ENCODE results near the gene POLA1. TPM values are rescaled to one million over a fixed set of nuclear protein-coding genes. Genes with fewer than 3 reads are reported as not detected.
"Not testable (repeated sequence)": the region's sequence is repeated elsewhere in the genome, so short reads cannot be mapped to it uniquely, and the experiment has no call there.

The POLA1 gene
- total and polyA plus RNA-seq, 2 experiments from 2014 or later, result 4.9 to 19.0 TPM

DNA sequence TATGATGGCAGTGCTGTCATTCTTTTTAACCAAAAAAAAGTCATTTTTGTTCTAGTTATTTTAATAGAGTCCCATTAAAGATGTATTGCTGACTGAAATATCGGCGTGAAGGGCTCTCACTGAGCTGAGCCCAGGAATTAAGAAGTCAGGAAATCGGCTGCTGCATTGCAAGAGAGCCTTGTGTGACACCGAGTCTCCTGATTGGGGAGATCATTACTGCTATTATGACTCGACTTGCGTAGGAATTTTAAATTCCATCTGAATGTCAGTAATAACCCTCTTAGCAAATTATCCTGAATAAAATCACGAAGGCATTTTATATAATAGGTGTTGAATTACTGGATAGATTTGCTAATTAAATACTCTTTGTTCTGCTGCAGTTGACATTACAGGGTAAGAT is 111.5 kb downstream of the POLA1 start:
- Histone ChIP-seq H3K4me3 (no peak overlapping the region), H3K4me2 (no peak overlapping the region), H2AFZ (no peak overlapping the region), H3K36me3 (replicated peaks; ENCODE audit: insufficient read depth, low read depth) (no peaks in the 10 kb centered on the region), H3K27me3 (no peaks in the 10 kb centered on the region), H3K4me1 (ENCODE audit: insufficient read depth) (no peaks in the 10 kb centered on the region), H3K9me2 (replicated peaks; ENCODE audit: insufficient read depth) (no peaks in the 10 kb centered on the region), H3K9me3 (ENCODE audit: low read depth) (no peaks in the 10 kb centered on the region), H3K79me2 (no peaks in the 10 kb centered on the region), H4K20me1 (ENCODE audit: insufficient read depth, poor library complexity, severe bottlenecking) (no peaks in the 10 kb centered on the region), H3K27ac (no peak overlapping the region)
- WGBS (ENCODE audit: low lambda C conversion rate, missing lambda C conversion rate), result 94% methylated on average over 7 of the region's 7 CpGs
- no peak for DNase-seq (ENCODE audit: low spot score)
- TF ChIP-seq, protein P1, sequence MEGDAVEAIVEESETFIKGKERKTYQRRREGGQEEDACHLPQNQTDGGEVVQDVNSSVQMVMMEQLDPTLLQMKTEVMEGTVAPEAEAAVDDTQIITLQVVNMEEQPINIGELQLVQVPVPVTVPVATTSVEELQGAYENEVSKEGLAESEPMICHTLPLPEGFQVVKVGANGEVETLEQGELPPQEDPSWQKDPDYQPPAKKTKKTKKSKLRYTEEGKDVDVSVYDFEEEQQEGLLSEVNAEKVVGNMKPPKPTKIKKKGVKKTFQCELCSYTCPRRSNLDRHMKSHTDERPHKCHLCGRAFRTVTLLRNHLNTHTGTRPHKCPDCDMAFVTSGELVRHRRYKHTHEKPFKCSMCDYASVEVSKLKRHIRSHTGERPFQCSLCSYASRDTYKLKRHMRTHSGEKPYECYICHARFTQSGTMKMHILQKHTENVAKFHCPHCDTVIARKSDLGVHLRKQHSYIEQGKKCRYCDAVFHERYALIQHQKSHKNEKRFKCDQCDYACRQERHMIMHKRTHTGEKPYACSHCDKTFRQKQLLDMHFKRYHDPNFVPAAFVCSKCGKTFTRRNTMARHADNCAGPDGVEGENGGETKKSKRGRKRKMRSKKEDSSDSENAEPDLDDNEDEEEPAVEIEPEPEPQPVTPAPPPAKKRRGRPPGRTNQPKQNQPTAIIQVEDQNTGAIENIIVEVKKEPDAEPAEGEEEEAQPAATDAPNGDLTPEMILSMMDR (IDR thresholded peaks at IDR 0.05; ENCODE audit: poor library complexity), result no peak
- TF ChIP-seq EZH2phosphoT487 (IDR thresholded peaks at IDR 0.05; ENCODE audit: low read depth, severe bottlenecking, unreplicated experiment) (no peak), EZH2 (IDR thresholded peaks at IDR 0.05; ENCODE audit: borderline replicate concordance) (no peak)

- 94% methylated on average over 2 of the region's 2 CpGs for WGBS (ENCODE audit: low lambda C conversion rate, missing lambda C conversion rate)
- not testable (repeated sequence) for H3K27ac ChIP-seq; H3K4me2 ChIP-seq; H3K4me1 ChIP-seq (ENCODE audit: insufficient read depth); H3K27me3 ChIP-seq; H2AFZ ChIP-seq; H3K79me2 ChIP-seq; H3K36me3 ChIP-seq (replicated peaks; ENCODE audit: insufficient read depth, low read depth); H4K20me1 ChIP-seq (ENCODE audit: insufficient read depth, poor library complexity, severe bottlenecking); H3K9me3 ChIP-seq (ENCODE audit: low read depth); DNase-seq (ENCODE audit: low spot score); H3K9me2 ChIP-seq (replicated peaks; ENCODE audit: insufficient read depth); H3K4me3 ChIP-seq
Measured at GRCh38 chrX:24819807-24820206, 126.1 kb downstream of the POLA1 start.

DNA sequence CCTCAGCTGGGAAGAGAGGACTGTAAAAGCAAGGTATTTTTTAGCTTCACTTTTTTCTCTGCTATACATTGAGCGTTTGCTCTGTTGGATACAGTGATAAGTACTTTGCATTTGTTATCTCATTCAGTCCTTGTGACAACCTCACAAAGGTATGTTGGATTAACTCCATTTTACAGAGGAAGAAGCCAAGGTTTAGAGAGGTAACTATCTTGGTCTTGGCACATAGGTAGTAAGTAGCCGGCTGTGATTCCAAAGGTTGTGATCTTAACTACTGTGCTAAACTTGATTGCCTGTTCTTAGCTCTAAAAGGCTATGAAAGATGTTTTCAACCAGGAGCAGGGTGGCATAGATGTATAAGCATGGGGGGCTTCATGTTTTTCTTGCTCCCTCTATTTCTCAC is 134.4 kb downstream of the POLA1 start:
- no peaks in the 10 kb centered on the region for H3K9me2 ChIP-seq (replicated peaks; ENCODE audit: insufficient read depth)
- peaks cover 8% of the 10 kb centered on the region for H3K36me3 ChIP-seq (replicated peaks; ENCODE audit: insufficient read depth, low read depth)
- 76% methylated on average over 2 of the region's 2 CpGs for WGBS (ENCODE audit: low lambda C conversion rate, missing lambda C conversion rate)
- H3K27me3 ChIP-seq, result no peaks in the 10 kb centered on the region
- H2AFZ ChIP-seq, result no peak overlapping the region
- TF ChIP-seq EZH2 (IDR thresholded peaks at IDR 0.05; ENCODE audit: borderline replicate concordance), result no peak
- no peak for TF ChIP-seq EZH2phosphoT487 (IDR thresholded peaks at IDR 0.05; ENCODE audit: low read depth, severe bottlenecking, unreplicated experiment)
- TF ChIP-seq, protein P1 (IDR thresholded peaks at IDR 0.05; ENCODE audit: poor library complexity), result no peak
- H4K20me1 ChIP-seq (ENCODE audit: insufficient read depth, poor library complexity, severe bottlenecking), result no peaks in the 10 kb centered on the region
- H3K4me2 ChIP-seq, result peak overlapping the region; percentile 48
- no peaks in the 10 kb centered on the region for H3K79me2 ChIP-seq
- peak; percentile 8 for DNase-seq (ENCODE audit: low spot score)
- no peak overlapping the region for H3K4me3 ChIP-seq
- no peak overlapping the region for H3K27ac ChIP-seq
- no peaks in the 10 kb centered on the region for H3K9me3 ChIP-seq (ENCODE audit: low read depth)
- peaks cover 2% of the 10 kb centered on the region for H3K4me1 ChIP-seq (ENCODE audit: insufficient read depth)

- no peak for DNase-seq (ENCODE audit: low spot score)
- H3K4me3 ChIP-seq, result no peak overlapping the region
- TF ChIP-seq EZH2 (IDR thresholded peaks at IDR 0.05; ENCODE audit: borderline replicate concordance) (no peak), EZH2phosphoT487 (IDR thresholded peaks at IDR 0.05; ENCODE audit: low read depth, severe bottlenecking, unreplicated experiment) (no peak)
- TF ChIP-seq, protein P1 (IDR thresholded peaks at IDR 0.05; ENCODE audit: poor library complexity), result no peak
- no peaks in the 10 kb centered on the region for H3K79me2 ChIP-seq
- 91% methylated on average over 2 of the region's 2 CpGs for WGBS (ENCODE audit: low lambda C conversion rate, missing lambda C conversion rate)
- H2AFZ ChIP-seq, result no peak overlapping the region
- no peaks in the 10 kb centered on the region for H3K9me3 ChIP-seq (ENCODE audit: low read depth)
- H3K4me2 ChIP-seq, result no peak overlapping the region
- H3K27me3 ChIP-seq, result no peaks in the 10 kb centered on the region
- no peak overlapping the region for H3K27ac ChIP-seq
- peaks cover 8% of the 10 kb centered on the region for H3K36me3 ChIP-seq (replicated peaks; ENCODE audit: insufficient read depth, low read depth)
- peaks cover 2% of the 10 kb centered on the region for H3K4me1 ChIP-seq (ENCODE audit: insufficient read depth)
- no peaks in the 10 kb centered on the region for H4K20me1 ChIP-seq (ENCODE audit: insufficient read depth, poor library complexity, severe bottlenecking)
- no peaks in the 10 kb centered on the region for H3K9me2 ChIP-seq (replicated peaks; ENCODE audit: insufficient read depth)
Measured at GRCh38 chrX:24828600-24828999, 134.9 kb downstream of the POLA1 start.

Measured in hepatocyte (in vitro differentiated cells).